BLaER1 treated with 17β-estradiol and CSF1 and Interleukin-3, amounts not matched to agents 10 nM and 100 nM (cell line): ENCODE measurements around the gene TNF.
A peak's percentile ranks its signal among the peaks of the same experiment; 100 is the strongest.

ENCODE experiments used
- H3K27ac ChIP-seq, 11 experiments: shearing (Covaris generic); formaldehyde crosslinking; 2 replicates each; pipeline ENCODE4 v1.8.1; 2022
- H3K27me3 ChIP-seq, 11 experiments: shearing (Covaris generic); formaldehyde crosslinking; 2 replicates each; pipeline ENCODE4 v1.8.1; 2022
- H3K36me3 ChIP-seq, 11 experiments: shearing (Covaris generic); formaldehyde crosslinking; 2 replicates each; pipeline ENCODE4 v1.8.1; 2022
- H3K4me1 ChIP-seq, 10 experiments: shearing (Covaris generic); formaldehyde crosslinking; 2 replicates each; pipeline ENCODE4 v1.8.1; 2022
- H3K4me2 ChIP-seq, 11 experiments: shearing (Covaris generic); formaldehyde crosslinking; 2 replicates each; pipeline ENCODE4 v1.8.1; 2022
- H3K4me3 ChIP-seq, 10 experiments: shearing (Covaris generic); formaldehyde crosslinking; 2 replicates each; pipeline ENCODE4 v1.8.1; 2022
- H3K9ac ChIP-seq, 11 experiments: shearing (Covaris generic); formaldehyde crosslinking; 2 replicates each; pipeline ENCODE4 v1.8.1; 2022
- H3K9me3 ChIP-seq, 11 experiments: shearing (Covaris generic); formaldehyde crosslinking; replicated peaks in 1 of 11; 2 replicates each; pipeline ENCODE4 v1.8.1; 2022
- H4K20me1 ChIP-seq, 11 experiments: shearing (Covaris generic); formaldehyde crosslinking; 2 replicates each; pipeline ENCODE4 v1.8.1; 2022
- Cebpa-rat ChIP-seq, 11 experiments: shearing (Covaris generic); IDR thresholded peaks; 2 replicates each; pipeline ENCODE4 v1.8.1; 2022

The TNF gene

GRCh38 chr6:31617010-31617409 is 41.6 kb downstream of the TNF start:
- peaks cover 33 to 72% (median 46%) of the 10 kb centered on the region in 10 experiments for H3K4me1 ChIP-seq
- peaks cover under 1 to 12% (median 6%) of the 10 kb centered on the region in 11 experiments; a peak in 19 of 22 replicates for H4K20me1 ChIP-seq
- peak overlapping the region in 3 of 11 experiments; percentile 78 to 83 (median 82); a peak in 5 of 22 replicates for H3K27ac ChIP-seq
- H3K4me3 ChIP-seq = peak overlapping the region in 3 of 10 experiments; percentile 56 to 62 (median 62); a peak in 6 of 20 replicates
- peaks cover 0 to 4% (median 0%) of the 10 kb centered on the region in 11 experiments; a peak in 2 of 22 replicates for H3K27me3 ChIP-seq
- peaks cover 0 to 6% (median 5%) of the 10 kb centered on the region in 11 experiments; a peak in 10 of 22 replicates for H3K36me3 ChIP-seq
- H3K9me3 ChIP-seq = no peaks in the 10 kb centered on the region
- peak overlapping the region in 4 of 11 experiments; percentile 27 to 82 (median 80); a peak in 6 of 22 replicates for H3K9ac ChIP-seq
- H3K4me2 ChIP-seq = peak overlapping the region in 7 of 11 experiments; percentile 74 to 99 (median 95); a peak in 14 of 22 replicates
- TF ChIP-seq Cebpa-rat (IDR thresholded peaks at IDR 0.05) = no peak

DNA sequence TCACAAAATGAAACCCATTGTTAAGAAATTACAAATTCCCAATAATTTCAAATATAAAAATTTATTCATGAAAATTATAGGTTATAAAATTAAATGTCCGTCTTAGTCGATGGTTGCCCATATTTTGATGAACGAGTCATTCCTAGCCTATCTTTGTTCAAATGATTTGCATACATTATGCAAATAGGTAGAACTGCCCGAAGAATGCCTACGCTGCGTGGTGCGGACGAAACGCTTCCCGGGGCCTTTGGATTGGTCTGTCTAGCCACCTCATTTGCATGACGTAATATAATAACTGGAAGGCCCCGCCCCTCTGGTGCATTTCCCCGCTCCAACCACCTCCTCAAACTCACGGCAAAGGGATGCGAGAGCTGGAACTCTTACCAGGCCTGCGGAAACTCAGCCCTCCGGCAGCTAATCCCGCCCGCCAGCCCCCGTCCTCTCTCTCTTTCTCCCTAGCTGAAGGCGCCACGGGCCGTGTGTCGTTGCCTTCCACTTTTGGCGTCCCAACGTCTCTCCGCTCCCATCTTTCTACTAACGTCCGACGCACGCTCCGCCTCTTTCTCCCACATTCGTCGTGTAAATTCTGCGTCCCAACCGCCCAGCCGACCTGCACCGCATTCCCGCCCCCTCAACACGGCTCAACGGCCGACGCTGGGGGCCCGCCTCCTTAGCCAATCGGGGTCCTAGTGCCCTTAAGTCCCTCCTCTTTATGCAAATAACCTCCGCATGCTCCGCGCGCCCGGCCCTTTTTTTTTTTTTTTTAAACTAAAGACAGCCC is 44.6 kb downstream of the TNF start:
- no peak for TF ChIP-seq Cebpa-rat (IDR thresholded peaks at IDR 0.05)
- H3K27me3 ChIP-seq = no peaks in the 10 kb centered on the region
- H3K36me3 ChIP-seq = peaks cover 20 to 36% (median 35%) of the 10 kb centered on the region in 11 experiments
- H3K4me1 ChIP-seq = peaks cover 35 to 72% (median 42%) of the 10 kb centered on the region in 10 experiments
- H3K9me3 ChIP-seq = no peaks in the 10 kb centered on the region
- H4K20me1 ChIP-seq = peaks cover 26 to 42% (median 36%) of the 10 kb centered on the region in 11 experiments; a peak in 20 of 22 replicates
- peak overlapping the region; percentile 87 to 99 (median 99) for H3K9ac ChIP-seq
- H3K4me3 ChIP-seq = peak overlapping the region; percentile 67 to 99 (median 94)
- H3K4me2 ChIP-seq = peak overlapping the region; percentile 58 to 96 (median 75)
- peak overlapping the region; percentile 87 to 99 (median 98) for H3K27ac ChIP-seq

GRCh38 chr6:31620586-31621319 is 45.4 kb downstream of the TNF start, which contains the start of gene PRRC2A:
Gene PRRC2A, plus strand, starts transcription at chr6:31620715. Its CDS starts 2,075 bp downstream, at chr6:31622790.
- Histone ChIP-seq H3K4me1 (peaks cover 27 to 64% (median 35%) of the 10 kb centered on the region in 10 experiments), H4K20me1 (peaks cover 26 to 50% (median 43%) of the 10 kb centered on the region in 11 experiments; a peak in 20 of 22 replicates), H3K36me3 (peaks cover 28 to 44% (median 42%) of the 10 kb centered on the region in 11 experiments), H3K4me2 (peak within 1 kb of the TSS; percentile 93 to 100 (median 96)), H3K9me3 (no peaks in the 10 kb centered on the region), H3K27ac (peak within 1 kb of the TSS; percentile 92 to 99 (median 98)), H3K9ac (peak within 1 kb of the TSS; percentile 94 to 99 (median 99)), H3K4me3 (peak within 1 kb of the TSS; percentile 89 to 99 (median 96)), H3K27me3 (no peaks in the 10 kb centered on the region)
- TF ChIP-seq Cebpa-rat (IDR thresholded peaks at IDR 0.05) = no peak

DNA sequence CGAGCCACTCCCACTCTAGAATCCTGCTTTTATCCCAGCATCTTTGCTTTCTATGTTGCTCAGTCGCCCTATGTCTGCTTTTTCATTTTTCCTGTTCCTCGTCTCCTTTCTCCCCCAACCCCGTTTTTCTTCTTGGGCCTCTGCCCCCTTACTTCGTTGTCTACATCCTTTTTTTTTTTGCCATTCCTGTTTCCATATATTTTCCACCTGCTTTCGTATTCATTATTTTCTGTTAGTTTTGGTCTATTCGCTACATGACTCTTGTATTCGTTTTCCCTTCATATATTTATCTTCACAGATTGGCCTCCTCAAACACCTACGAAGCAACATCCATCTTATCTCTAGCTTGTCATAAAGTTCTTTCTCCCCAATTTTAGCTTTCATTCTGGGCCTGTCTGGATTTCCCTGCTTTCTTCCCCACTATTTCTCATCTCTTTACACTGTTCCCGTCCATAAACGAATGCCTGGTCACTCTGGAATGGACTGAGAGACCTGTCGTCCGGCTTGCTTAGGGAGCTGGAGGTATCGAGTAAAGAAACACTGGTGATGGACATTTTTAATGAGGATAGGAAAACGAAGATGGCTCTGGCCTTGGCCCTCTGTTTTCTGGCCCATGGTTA is 46.1 kb downstream of the TNF start:
- no peaks in the 10 kb centered on the region for H3K27me3 ChIP-seq
- no peaks in the 10 kb centered on the region for H3K9me3 ChIP-seq
- peak overlapping the region; percentile 88 to 99 (median 98) for H3K27ac ChIP-seq
- peaks cover 32 to 57% (median 50%) of the 10 kb centered on the region in 11 experiments; a peak in 20 of 22 replicates for H4K20me1 ChIP-seq
- peaks cover 20 to 57% (median 28%) of the 10 kb centered on the region in 10 experiments for H3K4me1 ChIP-seq
- H3K4me2 ChIP-seq = peak overlapping the region; percentile 93 to 100 (median 96)
- peak overlapping the region; percentile 89 to 99 (median 96) for H3K4me3 ChIP-seq
- H3K36me3 ChIP-seq = peaks cover 35 to 50% (median 49%) of the 10 kb centered on the region in 11 experiments
- no peak for TF ChIP-seq Cebpa-rat (IDR thresholded peaks at IDR 0.05)
- peak overlapping the region; percentile 94 to 99 (median 99) for H3K9ac ChIP-seq

DNA sequence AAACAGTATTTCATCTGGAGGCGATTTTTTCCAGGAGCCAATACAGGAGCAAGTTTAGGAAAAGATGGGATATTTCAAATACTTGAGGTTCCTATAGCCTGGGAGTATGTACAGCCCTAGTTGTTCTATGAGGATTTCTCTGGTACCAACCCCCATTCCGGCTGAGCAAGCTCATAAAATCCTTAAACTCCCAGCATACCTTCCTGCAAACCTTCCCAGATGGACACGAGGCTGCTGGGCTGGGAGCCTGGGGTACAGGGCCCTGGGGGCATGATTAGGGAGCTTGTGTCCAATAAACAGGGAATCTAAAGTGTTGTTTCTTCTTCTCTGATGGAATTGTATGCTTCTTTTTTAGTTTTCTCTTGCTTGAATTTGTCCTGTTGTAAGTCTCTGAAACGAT is 46.6 kb downstream of the TNF start:
- Histone ChIP-seq H3K27me3 (no peaks in the 10 kb centered on the region), H4K20me1 (peaks cover 35 to 62% (median 55%) of the 10 kb centered on the region in 11 experiments; a peak in 20 of 22 replicates), H3K4me1 (peaks cover 17 to 52% (median 23%) of the 10 kb centered on the region in 10 experiments), H3K4me3 (peak overlapping the region; percentile 89 to 99 (median 96)), H3K9ac (peak overlapping the region; percentile 94 to 99 (median 99)), H3K4me2 (peak overlapping the region; percentile 93 to 100 (median 96)), H3K36me3 (peaks cover 40 to 56% (median 55%) of the 10 kb centered on the region in 11 experiments), H3K9me3 (no peaks in the 10 kb centered on the region), H3K27ac (peak overlapping the region in 10 of 11 experiments; percentile 96 to 99 (median 98); a peak in 20 of 22 replicates)
- no peak for TF ChIP-seq Cebpa-rat (IDR thresholded peaks at IDR 0.05)

- H3K4me1 ChIP-seq = peaks cover 17 to 45% (median 23%) of the 10 kb centered on the region in 10 experiments
- peak overlapping the region; percentile 89 to 99 (median 96); a peak in 17 of 20 replicates for H3K4me3 ChIP-seq
- no peak for TF ChIP-seq Cebpa-rat (IDR thresholded peaks at IDR 0.05)
- peaks cover 47 to 63% (median 62%) of the 10 kb centered on the region in 11 experiments for H3K36me3 ChIP-seq
- H3K4me2 ChIP-seq = peak overlapping the region; percentile 93 to 100 (median 96)
- peaks cover 38 to 69% (median 62%) of the 10 kb centered on the region in 11 experiments; a peak in 20 of 22 replicates for H4K20me1 ChIP-seq
- H3K27ac ChIP-seq = peak overlapping the region in 6 of 11 experiments; percentile 96 to 99 (median 98); a peak in 5 of 22 replicates
- H3K9ac ChIP-seq = peak overlapping the region; percentile 94 to 99 (median 99); a peak in 21 of 22 replicates
- no peaks in the 10 kb centered on the region for H3K27me3 ChIP-seq
- H3K9me3 ChIP-seq = no peaks in the 10 kb centered on the region
Measured at GRCh38 chr6:31622684-31623091, 47.3 kb downstream of the TNF start.

DNA sequence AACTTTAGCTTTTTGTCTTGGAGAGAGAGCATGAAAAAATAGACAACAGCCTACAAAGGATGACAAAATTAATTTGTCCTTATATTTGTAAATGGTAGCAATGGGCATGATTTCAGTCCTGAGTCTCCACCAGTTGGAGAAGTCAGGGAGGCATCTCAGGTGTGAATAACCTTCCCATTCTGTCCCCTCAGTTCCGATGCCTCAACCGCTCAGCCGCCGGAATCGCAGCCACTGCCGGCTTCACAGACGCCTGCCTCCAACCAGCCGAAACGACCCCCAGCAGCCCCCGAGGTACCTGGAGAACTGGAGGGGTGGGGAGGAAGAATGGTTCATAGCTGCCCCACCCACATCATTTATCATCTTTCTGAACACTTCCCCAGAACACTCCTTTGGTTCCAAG is 48.7 kb downstream of the TNF start:
- peaks cover 17 to 34% (median 23%) of the 10 kb centered on the region in 10 experiments for H3K4me1 ChIP-seq
- no peak for TF ChIP-seq Cebpa-rat (IDR thresholded peaks at IDR 0.05)
- H3K4me3 ChIP-seq = no peak overlapping the region
- no peak overlapping the region for H3K27ac ChIP-seq
- no peak overlapping the region for H3K4me2 ChIP-seq
- peak overlapping the region in 2 of 11 experiments; percentile 15 to 18; a peak in 2 of 22 replicates for H3K9ac ChIP-seq
- H4K20me1 ChIP-seq = peaks cover 52 to 83% (median 76%) of the 10 kb centered on the region in 11 experiments; a peak in 21 of 22 replicates
- peaks cover 61 to 77% (median 76%) of the 10 kb centered on the region in 11 experiments for H3K36me3 ChIP-seq
- no peaks in the 10 kb centered on the region for H3K27me3 ChIP-seq
- no peaks in the 10 kb centered on the region for H3K9me3 ChIP-seq

DNA sequence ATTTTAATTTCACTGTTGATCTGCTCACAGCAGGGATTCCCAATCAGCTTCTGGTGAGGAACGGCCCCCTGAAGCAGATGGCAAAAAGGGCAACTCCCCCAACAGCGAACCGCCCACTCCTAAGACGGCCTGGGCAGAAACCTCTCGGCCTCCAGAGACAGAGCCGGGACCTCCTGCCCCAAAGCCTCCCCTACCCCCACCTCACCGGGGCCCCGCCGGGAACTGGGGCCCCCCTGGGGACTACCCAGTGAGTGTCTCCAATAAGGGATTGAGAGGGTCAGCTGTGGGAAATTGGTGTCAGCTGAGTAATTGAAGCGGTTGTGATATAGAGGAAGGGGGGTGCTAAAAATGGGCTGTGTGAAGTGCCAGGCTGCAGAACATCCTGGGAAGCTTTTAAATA is 51.6 kb downstream of the TNF start:
- peak overlapping the region in 6 of 11 experiments; percentile 12 to 32 (median 23); a peak in 6 of 22 replicates for H3K9ac ChIP-seq
- no peaks in the 10 kb centered on the region for H3K9me3 ChIP-seq
- H3K4me2 ChIP-seq = no peak overlapping the region
- no peak overlapping the region for H3K4me3 ChIP-seq
- no peaks in the 10 kb centered on the region for H3K27me3 ChIP-seq
- peaks cover 8 to 24% (median 11%) of the 10 kb centered on the region in 10 experiments for H3K4me1 ChIP-seq
- no peak overlapping the region for H3K27ac ChIP-seq
- peaks cover 68 to 100% (median 100%) of the 10 kb centered on the region in 11 experiments; a peak in 21 of 22 replicates for H4K20me1 ChIP-seq
- H3K36me3 ChIP-seq = peaks cover 90 to 100% (median 100%) of the 10 kb centered on the region in 11 experiments
- no peak for TF ChIP-seq Cebpa-rat (IDR thresholded peaks at IDR 0.05)
